IMR-90 (cell line): ENCODE results near the gene CAPN6. TPM values are rescaled to one million over a fixed set of nuclear protein-coding genes. Genes with fewer than 3 reads are reported as not detected.

Experiments used
- ATAC-seq: fragments of 200-7000 bp; cut with Tn5 transposase; 2 replicates; pipeline ENCODE4 v1.9.1; 2020; ENCODE audit warnings: low read depth, mild to moderate bottlenecking, moderate library complexity
- BruUV-seq: library from RNA; stranded (reverse); fragments of 400-500 nt; replicated peaks from 2 replicates; lab custom pipeline; 2021; lab: Mats Ljungman, UMichigan
- CTCF ChIA-PET: fragments of 300-600 bp; formaldehyde crosslinking; extraction: SDS; loops from one replicate; lab custom pipeline; 2021; ENCODE audit warnings: antibody characterized with exemption; lab: Yijun Ruan, JAX
- POLR2A ChIA-PET: fragments of 300-600 bp; sonication (Branson Sonifier 250); formaldehyde crosslinking; loops from one replicate; lab custom pipeline; 2022; ENCODE audit warnings: antibody characterized with exemption; ENCODE audit not compliant: unreplicated experiment; lab: Charles Lee
- DNase-seq: peaks from one replicate; pipeline ENCODE4 v3.0.0; 2013
- H2AFZ ChIP-seq: replicated peaks from 2 replicates; pipeline ENCODE3; 2013; ENCODE audit warnings: low read length, mild to moderate bottlenecking; ENCODE audit not compliant: poor library complexity
- H2AK5ac ChIP-seq: 2 replicates; pipeline ENCODE4 v1.6.1; 2013; ENCODE audit warnings: low read depth, low read length, inconsistent platforms
- H2AK9ac ChIP-seq: replicated peaks from 2 replicates; pipeline ENCODE3; 2013; ENCODE audit warnings: mild to moderate bottlenecking, low read depth, low read length, moderate library complexity; ENCODE audit not compliant: poor library complexity
- H2BK120ac ChIP-seq: 2 replicates; pipeline ENCODE4 v1.6.1; 2013; ENCODE audit warnings: low read depth, low read length, inconsistent platforms
- H2BK15ac ChIP-seq: 3 replicates; pipeline ENCODE4 v1.6.1; 2013; ENCODE audit warnings: low read depth, low read length, inconsistent platforms
- H2BK20ac ChIP-seq: 2 replicates; pipeline ENCODE4 v1.6.1; 2013; ENCODE audit warnings: low read depth, mild to moderate bottlenecking, inconsistent platforms, low read length, moderate library complexity
- H2BK5ac ChIP-seq: 2 replicates; pipeline ENCODE4 v1.6.1; 2013; ENCODE audit warnings: mild to moderate bottlenecking, low read depth, low read length, inconsistent platforms; ENCODE audit not compliant: poor library complexity, severe bottlenecking
- H3K14ac ChIP-seq: replicated peaks from 2 replicates; pipeline ENCODE4 v1.6.1; 2013; ENCODE audit warnings: low read depth, low read length, inconsistent platforms
- H3K18ac ChIP-seq: 2 replicates; pipeline ENCODE4 v1.6.1; 2013; ENCODE audit warnings: low read depth, low read length, control low read depth
- H3K23ac ChIP-seq: 2 replicates; pipeline ENCODE4 v1.6.1; 2013; ENCODE audit warnings: low read depth, low read length, inconsistent platforms
- H3K27ac ChIP-seq: 2 replicates; pipeline ENCODE4 v1.5.1; 2013; ENCODE audit warnings: mild to moderate bottlenecking, control low read depth, low read length; ENCODE audit not compliant: insufficient read depth
- H3K27me3 ChIP-seq: 2 replicates; pipeline ENCODE4 v1.6.1; 2013; ENCODE audit warnings: low read length; ENCODE audit not compliant: control insufficient read depth, insufficient read depth
- H3K36me3 ChIP-seq: 2 replicates; pipeline ENCODE4 v1.6.1; 2013; ENCODE audit warnings: low read length, mixed read lengths; ENCODE audit not compliant: control insufficient read depth, insufficient read depth
- H3K4ac ChIP-seq: 2 replicates; pipeline ENCODE4 v1.6.1; 2013; ENCODE audit warnings: low read depth, low read length, inconsistent platforms
- H3K4me1 ChIP-seq: 2 replicates; pipeline ENCODE4 v1.6.1; 2013; ENCODE audit warnings: low read length, mixed read lengths; ENCODE audit not compliant: control insufficient read depth, insufficient read depth
- H3K4me2 ChIP-seq: 2 replicates; pipeline ENCODE4 v1.6.1; 2013; ENCODE audit warnings: low read depth, mild to moderate bottlenecking, control low read depth, low read length, moderate library complexity
- H3K4me3 ChIP-seq: 2 replicates; pipeline ENCODE4 v1.5.1; 2013; ENCODE audit warnings: low read depth, mild to moderate bottlenecking, control low read depth, low read length, moderate library complexity; ENCODE audit not compliant: insufficient read depth
- H3K56ac ChIP-seq: 2 replicates; pipeline ENCODE4 v1.6.1; 2013; ENCODE audit warnings: low read length, inconsistent platforms; ENCODE audit not compliant: insufficient read depth; ENCODE audit errors: extremely low read depth
- H3K79me1 ChIP-seq, 2 experiments: 2 replicates each; pipeline ENCODE4 v1.6.1; 2013; ENCODE audit warnings: low read length in 2 of 2, inconsistent platforms in 1 of 2, low read depth in 1 of 2
- H3K9ac ChIP-seq: 2 replicates; pipeline ENCODE4 v1.6.1; 2013; ENCODE audit warnings: low read depth, low read length, control low read depth
- H3K9me1 ChIP-seq: 2 replicates; pipeline ENCODE4 v1.6.1; 2013; ENCODE audit warnings: low read length, inconsistent platforms; ENCODE audit not compliant: insufficient read depth
- H3K9me3 ChIP-seq: 2 replicates; pipeline ENCODE4 v1.6.1; 2013; ENCODE audit warnings: low read length; ENCODE audit not compliant: control insufficient read depth, insufficient read depth
- H4K20me1 ChIP-seq: 2 replicates; pipeline ENCODE4 v1.6.1; 2013; ENCODE audit warnings: low read length, inconsistent platforms; ENCODE audit not compliant: insufficient read depth
- H4K5ac ChIP-seq: 2 replicates; pipeline ENCODE4 v1.6.1; 2013; ENCODE audit warnings: mild to moderate bottlenecking, low read depth, low read length, control low read depth
- H4K8ac ChIP-seq, 2 experiments: 2 replicates each; pipeline ENCODE4 v1.6.1; 2013; ENCODE audit warnings: low read depth in 2 of 2, low read length in 2 of 2, control low read depth in 1 of 2, inconsistent platforms in 1 of 2
- H4K91ac ChIP-seq: 2 replicates; pipeline ENCODE4 v1.6.1; 2013; ENCODE audit warnings: low read depth, low read length, inconsistent platforms; ENCODE audit not compliant: insufficient read depth
- ELK1 ChIP-seq: fragments of 150-350 bp; IDR thresholded peaks from 2 replicates; pipeline ENCODE4 v1.6.1; 2016; ENCODE audit warnings: low read depth, mild to moderate bottlenecking, low read length, moderate library complexity, borderline replicate concordance
- MAFK ChIP-seq: IDR thresholded peaks from 2 replicates; pipeline ENCODE4 v1.6.1; 2012; ENCODE audit warnings: low read depth, low read length, improper control_type of control experiment
- POLR2A ChIP-seq: IDR thresholded peaks from 2 replicates; pipeline ENCODE4 v1.6.1; 2012; ENCODE audit warnings: mild to moderate bottlenecking, low read depth, low read length
- RCOR1 ChIP-seq: IDR thresholded peaks from 2 replicates; pipeline ENCODE4 v1.6.1; 2012; ENCODE audit warnings: mild to moderate bottlenecking, low read length, improper control_type of control experiment; ENCODE audit not compliant: insufficient replicate concordance
- WGBS, 2 experiments: methylation state at CpG; one replicate each; pipeline versions ENCODE4 v1.1.5 to v1.1.7; 2013; ENCODE audit warnings: missing lambda C conversion rate in 2 of 2; ENCODE audit not compliant: insufficient read length in 1 of 2; ENCODE audit errors: extremely low coverage in 2 of 2; 5-methylcytosine and 5-hydroxymethylcytosine counted together
- dilution Hi-C: fragments of 300-500 bp; cut with HindIII; formaldehyde crosslinking; loops from one replicate; pipeline ENCODE4 v1.14.3; 2018; ENCODE audit warnings: low sequenced_read_pairs; ENCODE audit not compliant: unreplicated experiment
- in situ Hi-C: fragments of 300-500 bp; cut with MboI; formaldehyde crosslinking; loops from 3 replicates; pipeline ENCODE4 v1.14.3; 2019; ENCODE audit warnings: low sequenced_read_pairs, inconsistent platforms, mixed read lengths
- intact Hi-C: fragments of 100-400 bp; cut with micrococcal nuclease; formaldehyde crosslinking; loops from 2 replicates; pipeline ENCODE4 v1.10.0; 2022
- polyA plus RNA-seq, 3 experiments: library from polyadenylated mRNA; depleted of rRNA; stranded (reverse); fragments of >200 nt; gene quantifications; 2 replicates each; pipeline ENCODE4 v1.2.3, GENCODE V29; 2012; ENCODE audit warnings: low replicate concordance in 1 of 3
- total RNA-seq: library from RNA; depleted of rRNA; stranded (reverse); fragments of >200 nt; gene quantifications from 2 replicates; pipeline ENCODE4 v1.2.3, GENCODE V29; 2012

Gene CAPN6
- total and polyA plus RNA-seq, 2 of the 4 experiments (the other 2 are of a cell fraction): not detected

- no peak overlapping the region for H3K14ac ChIP-seq
- H4K91ac ChIP-seq: no peak overlapping the region
- no peak overlapping the region for H4K8ac ChIP-seq
- no peaks in the 10 kb centered on the region for H3K4me1 ChIP-seq
- TF ChIP-seq RCOR1 (no peak), ELK1 (no peak), MAFK (no peak), POLR2A (no peak)
- no peak overlapping the region for H2BK15ac ChIP-seq
- H3K9me1 ChIP-seq: no peaks in the 10 kb centered on the region
- ATAC-seq (no peak), DNase-seq (no peak)
- H3K4me3 ChIP-seq: no peak overlapping the region
- H3K4ac ChIP-seq: no peak overlapping the region
- no peak overlapping the region for H2BK5ac ChIP-seq
- no TSS peak for BruUV-seq
- H3K4me2 ChIP-seq: no peak overlapping the region
- no peak overlapping the region for H3K23ac ChIP-seq
- no peak overlapping the region for H2AFZ ChIP-seq
- H2AK9ac ChIP-seq: no peak overlapping the region
- dilution Hi-C loops (no loop called here), in situ Hi-C loops (no loop called here), intact Hi-C loops (no loop called here)
- H3K9me3 ChIP-seq: no peaks in the 10 kb centered on the region
- H3K27ac ChIP-seq: no peak overlapping the region
- H3K79me1 ChIP-seq: no peaks in the 10 kb centered on the region
- no peak overlapping the region for H3K56ac ChIP-seq
- peaks cover 9% of the 10 kb centered on the region; the same call in 1 of the 2 replicates for H3K27me3 ChIP-seq
- ChIA-PET POLR2A (no interaction called here), CTCF (no interaction called here)
- no peak overlapping the region for H2AK5ac ChIP-seq
- no peak overlapping the region for H2BK120ac ChIP-seq
- H3K36me3 ChIP-seq: no peaks in the 10 kb centered on the region
- H3K9ac ChIP-seq: no peak overlapping the region
- no peak overlapping the region for H2BK20ac ChIP-seq
- no peak overlapping the region for H4K5ac ChIP-seq
- H4K20me1 ChIP-seq: no peaks in the 10 kb centered on the region
- no peak overlapping the region for H3K18ac ChIP-seq
- WGBS, 2 experiments: no CpG with 5 or more reads among the region's 3 CpGs
These were observed 18.6 kb upstream of the CAPN6 start for GRCh38 chrX:111288841-111289240.
